HG03196 (cell line): ENCODE results near the gene TACC2.

Experiments used
- ATAC-seq: cut with Tn5 transposase; IDR thresholded peaks from one replicate; pipeline ENCODE4 v1.9.1; 2021; ENCODE audit not compliant: unreplicated experiment

Gene TACC2

DNA sequence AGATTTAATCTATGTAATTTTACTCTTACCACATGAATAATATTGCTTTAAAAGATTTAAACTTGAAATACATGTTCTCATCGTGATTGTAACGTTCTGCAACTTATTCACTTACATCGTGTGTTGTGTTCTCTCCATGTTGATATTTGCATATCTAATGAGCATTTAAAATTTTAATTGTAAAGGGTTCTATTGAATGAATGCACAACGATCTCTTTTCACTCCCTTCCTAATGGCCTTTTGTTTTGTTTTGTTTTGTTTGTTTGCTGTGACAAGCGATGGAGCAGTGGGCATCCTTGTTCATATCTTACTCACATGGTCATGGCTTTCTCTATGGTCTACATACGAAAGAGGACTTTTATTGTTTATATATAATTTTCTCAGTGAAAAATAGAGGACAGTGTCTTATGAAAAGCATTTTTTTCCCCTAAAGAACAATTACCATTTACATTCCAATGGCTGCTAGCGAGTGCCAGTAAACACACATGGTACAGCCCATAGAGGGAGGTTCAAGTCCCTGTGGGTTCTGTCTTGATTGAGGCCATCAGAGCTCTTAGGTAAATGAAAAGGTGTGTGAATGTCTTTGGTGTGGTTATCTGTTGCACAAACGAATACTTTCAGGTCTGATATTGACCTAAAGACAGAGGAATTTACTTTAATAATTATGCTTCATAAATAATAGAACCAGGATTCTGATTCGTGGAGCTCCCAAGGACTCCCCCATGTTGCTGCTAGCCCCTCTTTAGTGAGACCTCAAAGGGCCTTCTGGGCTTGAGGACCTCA is 314.5 kb downstream of the TACC2 start:
- no peak for ATAC-seq
